GM19193 (cell line): ENCODE data around the gene TRA2A.

Experiments used
- POLR2A ChIP-seq: IDR thresholded peaks from 4 replicates; pipeline ENCODE4 v1.6.1; 2011; ENCODE audit not compliant: insufficient read depth, insufficient read length; ENCODE audit errors: extremely low read depth

The TRA2A gene

GRCh38 chr7:23531794-23532489, at the start of gene TRA2A:
Gene TRA2A (minus strand): TSS chr7:23531981. CDS start chr7:23531824, 157 bp downstream.
- peak; percentile 99 for TF ChIP-seq POLR2A

GRCh38 chr7:23570592-23571200, 38.9 kb upstream of the TRA2A start:
- TF ChIP-seq POLR2A = no peak

GRCh38 chr7:23558303-23558702, 26.5 kb upstream of the TRA2A start:
- TF ChIP-seq POLR2A = no peak

- TF ChIP-seq POLR2A = no peak
Measured at GRCh38 chr7:23547662-23548061, 15.9 kb upstream of the TRA2A start.

GRCh38 chr7:23546897-23547572, 15.3 kb upstream of the TRA2A start:
- no peak for TF ChIP-seq POLR2A

GRCh38 chr7:23545493-23545892, 13.7 kb upstream of the TRA2A start:
- TF ChIP-seq POLR2A = no peak

- no peak for TF ChIP-seq POLR2A
Measured at GRCh38 chr7:23544913-23545354, 13.2 kb upstream of the TRA2A start.

GRCh38 chr7:23542752-23543151, 11.0 kb upstream of the TRA2A start:
- no peak for TF ChIP-seq POLR2A

- TF ChIP-seq POLR2A = no peak
Measured at GRCh38 chr7:23539494-23539907, 7.7 kb upstream of the TRA2A start.

GRCh38 chr7:23538301-23538700, 6.5 kb upstream of the TRA2A start:
- no peak for TF ChIP-seq POLR2A

GRCh38 chr7:23533238-23533604, 1.4 kb upstream of the TRA2A start:
- no peak for TF ChIP-seq POLR2A

- TF ChIP-seq POLR2A = no peak
Measured at GRCh38 chr7:23532490-23533237, 883 bp upstream of the TRA2A start.

- TF ChIP-seq POLR2A = no peak
Measured at GRCh38 chr7:23531050-23531793, 559 bp downstream of the TRA2A start.

- TF ChIP-seq POLR2A = no peak
Measured at GRCh38 chr7:23530405-23530804, 1.4 kb downstream of the TRA2A start.
